GM18502 (cell line): ENCODE measurements around the gene ABCD1.
A peak's percentile ranks its signal among the peaks of the same experiment; 100 is the strongest.
"Not testable (repeated sequence)": the region's sequence is repeated elsewhere in the genome, so short reads cannot be mapped to it uniquely, and the experiment has no call there.

Experiments
- ATAC-seq: cut with Tn5 transposase; IDR thresholded peaks from one replicate; pipeline ENCODE4 v1.9.1; 2021; ENCODE audit warnings: mild to moderate bottlenecking; ENCODE audit not compliant: unreplicated experiment, poor library complexity

The ABCD1 gene

GRCh38 chrX:153746991-153747390, 22.3 kb downstream of the ABCD1 start:
- not testable (repeated sequence) for ATAC-seq

DNA sequence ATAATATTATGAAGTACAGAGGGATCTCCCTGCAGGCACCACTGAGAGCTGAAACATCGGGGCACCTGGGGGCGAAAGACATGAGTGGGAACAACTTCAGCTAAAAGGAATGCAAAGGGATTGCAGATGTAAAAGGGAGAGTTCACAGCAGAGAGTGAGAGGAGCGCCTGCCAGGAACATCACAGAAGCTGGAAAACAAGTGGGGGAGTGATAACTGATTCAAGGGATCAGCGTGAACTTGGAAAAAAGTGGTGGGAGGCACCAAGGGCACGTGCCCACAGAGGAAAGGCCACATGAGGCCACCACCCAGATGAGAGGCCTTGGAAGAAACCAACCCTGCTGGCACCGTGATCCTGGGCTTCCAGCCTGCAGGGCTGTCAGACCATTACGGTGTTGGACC, 24.4 kb downstream of the ABCD1 start:
- not testable (repeated sequence) for ATAC-seq

GRCh38 chrX:153750127-153750774, 25.6 kb downstream of the ABCD1 start:
- ATAC-seq = no peak

DNA sequence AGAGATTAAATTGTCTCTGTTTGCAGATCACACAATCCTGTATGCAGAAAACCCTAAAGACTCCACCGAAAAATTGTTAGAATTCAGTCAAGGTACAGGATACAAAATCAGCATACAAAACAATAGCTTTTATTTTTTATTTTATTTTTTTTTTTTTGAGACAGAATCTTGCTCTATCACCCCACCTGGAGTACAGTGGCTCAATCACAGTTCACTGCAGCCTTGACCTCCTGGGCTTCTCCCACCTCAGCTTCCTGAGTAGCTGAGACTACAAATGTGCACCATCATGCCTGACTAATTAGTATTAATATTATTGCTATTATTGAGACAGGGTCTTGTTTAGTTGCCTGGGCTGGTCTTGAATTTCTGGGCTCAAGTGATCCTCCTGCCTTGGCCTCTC, 30.5 kb downstream of the ABCD1 start:
- no peak for ATAC-seq

GRCh38 chrX:153761863-153762262, 37.2 kb downstream of the ABCD1 start:
- no peak for ATAC-seq

GRCh38 chrX:153762626-153763173, 38.0 kb downstream of the ABCD1 start:
- ATAC-seq = no peak

DNA sequence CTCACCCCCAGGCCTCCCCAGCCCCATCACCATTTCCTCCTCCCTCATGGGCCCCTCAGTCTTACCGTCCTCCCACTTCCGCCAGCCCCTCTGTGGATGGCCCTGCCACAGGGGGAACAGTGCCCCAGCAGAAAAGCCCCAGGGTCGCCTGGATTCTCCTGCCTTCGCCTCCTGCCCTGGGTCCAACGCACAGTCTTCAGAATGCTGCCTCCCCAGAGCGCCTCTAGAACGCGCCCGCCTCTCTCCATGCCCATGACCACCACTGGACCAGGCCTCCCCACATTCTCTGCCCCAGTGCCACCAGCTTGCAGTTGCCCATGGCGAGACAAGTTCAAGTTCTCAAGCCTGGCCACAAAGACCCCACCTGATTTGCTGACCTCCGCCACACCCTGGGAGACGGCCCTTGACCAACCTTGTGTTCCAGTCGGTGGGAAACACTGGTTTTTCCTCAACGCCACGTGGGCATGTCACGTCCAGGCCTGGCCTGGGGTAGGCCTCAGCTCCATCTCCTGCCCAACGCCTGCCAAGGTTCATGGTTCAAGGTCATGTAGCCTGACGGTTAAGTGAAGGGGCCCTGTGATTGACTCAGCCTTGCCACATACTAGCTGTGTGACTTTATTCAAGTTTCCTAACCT, 38.8 kb downstream of the ABCD1 start:
- ATAC-seq = no peak

GRCh38 chrX:153763989-153764755, 39.5 kb downstream of the ABCD1 start, which contains the start of gene PLXNB3:
Gene PLXNB3 (plus strand): TSS chrX:153764249. CDS start chrX:153765536, 1,287 bp downstream.
- ATAC-seq = peak; percentile 70

- no peak for ATAC-seq
Observed at GRCh38 chrX:153764786-153765137, 40.1 kb downstream of the ABCD1 start.

DNA sequence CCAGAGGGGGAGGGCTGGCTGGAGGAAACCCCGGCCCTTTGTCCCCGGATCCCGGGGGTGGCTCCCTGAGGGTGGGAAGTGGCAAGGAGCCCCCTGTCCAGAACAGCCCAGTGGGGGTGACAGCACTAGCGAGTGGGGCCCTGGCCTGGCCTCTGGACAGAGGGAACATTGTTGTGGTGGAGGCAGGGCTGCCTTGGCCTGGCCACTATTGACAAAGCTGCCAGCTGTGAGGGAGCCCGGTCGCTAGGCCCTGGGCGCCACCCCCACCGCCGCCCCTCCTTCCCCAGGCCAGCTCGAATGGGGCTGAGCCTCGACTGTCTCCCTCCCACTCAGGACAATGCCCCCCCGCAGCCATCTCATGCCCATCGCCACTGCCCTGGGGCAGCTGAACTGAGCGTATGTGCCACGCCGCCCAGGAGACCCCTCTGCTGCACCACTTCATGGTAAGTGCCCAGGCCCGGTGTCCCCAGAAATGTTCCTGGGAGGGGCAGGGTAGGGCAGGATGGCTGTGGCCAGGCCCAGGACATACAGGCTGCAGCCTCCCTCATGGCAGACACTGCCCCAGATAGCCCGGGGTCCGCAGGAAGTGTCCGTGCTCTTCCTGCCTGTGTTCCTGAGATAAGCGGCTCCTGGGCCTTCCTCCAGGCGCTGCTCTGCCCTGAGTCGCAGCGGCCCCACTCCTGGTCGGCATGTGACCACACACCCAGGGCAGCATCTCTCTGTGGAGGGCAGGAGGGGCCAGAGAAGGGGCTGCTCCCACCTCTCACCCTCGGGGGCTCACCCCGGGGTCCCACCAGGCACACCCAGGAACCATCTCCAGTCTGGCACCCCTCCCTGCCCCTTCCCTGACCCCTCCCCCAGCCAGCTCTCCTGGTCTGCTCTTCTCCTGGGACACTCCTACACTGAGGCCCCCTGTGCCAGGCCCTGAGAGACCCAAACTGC, 40.8 kb downstream of the ABCD1 start:
- ATAC-seq = no peak

DNA sequence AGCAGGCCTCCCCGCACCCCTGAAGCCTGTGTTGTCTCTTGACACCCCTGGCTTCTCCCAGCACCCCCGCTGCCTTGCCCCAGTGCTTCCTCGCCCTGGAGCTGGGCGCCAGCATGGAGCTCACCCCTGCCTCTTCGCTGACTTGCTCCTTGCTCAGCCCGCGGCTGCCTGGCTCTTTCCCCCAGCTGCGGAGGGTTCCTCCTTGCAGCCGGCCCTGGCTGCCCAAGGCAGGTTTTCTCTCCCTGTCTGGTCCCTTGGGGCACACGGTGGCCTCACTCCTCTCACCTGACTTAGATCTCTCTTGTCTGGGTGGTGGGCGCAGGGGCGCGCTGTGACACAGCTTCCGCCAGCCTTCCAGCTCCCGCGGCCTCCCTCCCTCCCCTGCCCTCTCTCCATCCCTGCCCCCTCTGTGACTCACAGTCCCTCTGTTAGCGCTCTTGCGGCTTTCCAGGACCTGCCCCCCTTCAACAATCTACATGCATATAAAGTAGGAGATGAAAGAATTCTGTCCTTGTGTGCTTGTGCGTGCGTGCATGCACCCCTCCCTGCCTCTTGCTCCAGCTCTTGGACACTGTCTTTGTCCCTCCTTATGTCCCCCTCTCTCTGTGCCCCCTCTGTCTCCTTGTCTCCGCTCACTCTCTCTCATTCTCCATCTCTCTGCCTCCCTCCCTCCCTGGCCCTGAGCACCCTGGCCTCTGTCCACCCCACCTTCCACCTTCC, 41.6 kb downstream of the ABCD1 start:
- ATAC-seq = no peak

- ATAC-seq = no peak
Observed at GRCh38 chrX:153766871-153767673, 42.4 kb downstream of the ABCD1 start.

GRCh38 chrX:153767674-153768055, 43.0 kb downstream of the ABCD1 start:
- no peak for ATAC-seq

DNA sequence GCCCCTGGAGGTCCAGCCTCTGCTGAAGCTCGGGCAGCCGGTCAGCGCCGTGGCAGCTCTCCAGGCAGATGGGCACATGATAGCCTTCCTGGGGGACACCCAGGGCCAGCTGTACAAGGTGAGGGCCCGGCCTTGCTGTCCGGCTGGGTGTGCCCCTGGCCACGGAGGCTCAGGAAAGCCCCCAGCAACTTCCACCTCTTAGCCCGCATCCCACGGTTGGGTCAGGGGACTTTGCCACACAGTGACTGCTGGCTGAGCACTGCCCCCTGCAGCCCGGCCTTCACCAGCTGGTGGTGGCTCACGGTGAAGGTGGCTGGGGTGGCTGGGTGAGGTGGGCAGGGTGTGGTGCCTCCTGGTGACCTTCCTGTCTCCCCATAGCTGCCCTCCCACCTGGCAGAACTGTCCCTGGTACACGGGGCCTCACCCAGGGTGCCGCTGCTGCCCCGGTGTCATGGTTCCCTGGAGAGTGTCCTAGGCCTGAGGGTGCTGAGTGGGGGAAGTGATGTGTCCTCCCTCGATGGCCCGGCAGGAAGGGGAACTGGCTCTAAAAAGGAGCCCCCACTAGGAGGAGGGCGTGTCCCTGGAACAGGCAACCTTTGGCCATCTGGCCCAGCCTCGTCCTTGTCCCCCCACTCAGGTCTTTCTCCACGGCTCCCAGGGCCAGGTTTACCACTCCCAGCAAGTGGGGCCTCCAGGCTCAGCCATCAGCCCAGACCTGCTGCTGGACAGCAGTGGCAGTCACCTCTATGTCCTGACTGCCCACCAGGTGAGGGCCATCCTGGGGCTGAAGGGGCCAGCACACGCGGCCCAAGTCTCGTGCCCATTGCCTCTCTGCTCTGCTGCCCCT, 43.9 kb downstream of the ABCD1 start:
- ATAC-seq = no peak

GRCh38 chrX:153769158-153769864, 44.7 kb downstream of the ABCD1 start:
- ATAC-seq = no peak

DNA sequence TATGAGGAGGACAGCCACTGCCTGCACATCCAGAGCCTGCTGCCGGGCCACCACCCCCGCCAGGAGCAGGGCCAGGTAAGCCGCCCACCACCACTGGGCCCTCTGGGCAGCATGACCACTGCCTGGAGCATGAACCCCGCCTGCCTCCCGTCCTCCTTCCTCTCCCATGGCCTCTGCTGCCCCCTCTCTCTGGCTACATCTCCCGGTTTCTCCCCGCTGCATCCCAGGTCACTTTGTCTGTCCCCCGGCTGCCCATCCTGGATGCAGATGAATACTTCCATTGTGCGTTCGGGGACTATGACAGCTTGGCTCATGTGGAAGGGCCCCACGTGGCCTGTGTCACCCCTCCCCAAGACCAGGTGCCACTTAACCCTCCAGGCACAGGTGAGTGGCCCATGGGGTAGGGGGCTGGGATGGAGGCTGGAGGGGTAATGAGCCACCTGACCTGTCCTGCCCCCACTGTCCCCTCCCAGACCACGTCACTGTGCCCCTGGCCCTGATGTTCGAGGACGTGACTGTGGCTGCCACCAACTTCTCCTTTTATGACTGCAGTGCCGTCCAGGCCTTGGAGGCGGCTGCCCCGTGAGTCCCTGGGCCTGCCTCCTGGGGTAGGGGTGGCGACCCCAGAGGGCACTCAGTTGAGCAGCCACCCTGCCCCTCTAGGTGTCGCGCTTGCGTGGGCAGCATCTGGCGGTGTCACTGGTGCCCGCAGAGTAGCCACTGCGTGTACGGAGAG, 45.4 kb downstream of the ABCD1 start:
- no peak for ATAC-seq
